Skeletal muscle satellite cell (primary cell): ENCODE data around the gene SULT1C2.

ENCODE experiments used
- H3K27me3 ChIP-seq: 2 replicates; pipeline ENCODE4 v1.7.0; 2013; ENCODE audit warnings: low read length; ENCODE audit not compliant: control insufficient read depth, insufficient read depth
- H3K36me3 ChIP-seq: 2 replicates; pipeline ENCODE4 v1.7.0; 2013; ENCODE audit warnings: mild to moderate bottlenecking, control low read depth, low read length; ENCODE audit not compliant: insufficient read depth
- H3K4me1 ChIP-seq: 2 replicates; pipeline ENCODE4 v1.7.0; 2013; ENCODE audit warnings: low read length; ENCODE audit not compliant: control insufficient read depth, insufficient read depth
- H3K4me2 ChIP-seq: 2 replicates; pipeline ENCODE4 v1.7.0; 2013; ENCODE audit warnings: mild to moderate bottlenecking, low read length
- H3K4me3 ChIP-seq: 2 replicates; pipeline ENCODE4 v1.7.0; 2013; ENCODE audit warnings: low read length
- H3K9ac ChIP-seq: 2 replicates; pipeline ENCODE4 v1.7.0; 2013; ENCODE audit warnings: mild to moderate bottlenecking, low read depth, low read length, moderate library complexity
- H3K9me3 ChIP-seq: replicated peaks from 2 replicates; pipeline ENCODE4 v1.7.0; 2013; ENCODE audit warnings: mild to moderate bottlenecking, control low read depth, low read length

SULT1C2 gene

DNA sequence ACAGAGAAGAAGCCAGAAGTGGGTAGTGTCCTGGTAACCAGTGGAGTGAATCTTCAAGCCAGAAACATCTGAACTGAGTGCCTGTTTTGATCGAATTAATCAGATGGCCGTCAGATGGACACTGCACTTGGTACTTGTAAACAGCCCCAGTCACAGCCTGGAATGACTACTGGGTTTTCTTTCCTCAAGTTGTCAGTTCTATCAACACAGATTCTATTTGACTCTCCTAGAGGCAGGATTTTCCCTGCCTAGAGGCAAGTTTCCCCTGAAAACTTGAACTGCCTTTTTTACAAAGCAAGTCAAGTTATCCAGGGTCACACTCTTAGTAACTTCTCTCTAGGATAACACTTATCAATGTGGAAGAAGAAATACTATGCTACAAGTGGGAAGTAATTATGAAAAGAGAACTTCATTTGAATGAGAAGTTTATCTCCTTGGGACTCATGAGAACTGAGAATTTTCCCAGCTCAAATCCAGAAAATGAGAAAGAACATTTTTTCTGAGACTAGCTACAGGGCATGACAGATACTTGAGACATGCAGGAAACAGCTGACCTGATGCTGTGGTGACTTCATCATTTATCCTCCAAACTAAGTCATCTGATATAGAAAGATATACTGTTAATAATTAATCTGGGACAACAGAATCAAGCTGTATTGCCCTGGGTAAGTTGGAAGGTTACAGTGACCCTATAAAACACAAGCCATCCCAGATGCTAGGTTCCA, 36.0 kb downstream of the SULT1C2 start:
- H3K4me3 ChIP-seq: no peak overlapping the region
- H3K27me3 ChIP-seq: no peaks in the 10 kb centered on the region
- no peaks in the 10 kb centered on the region for H3K9me3 ChIP-seq
- H3K4me1 ChIP-seq: peaks cover 23% of the 10 kb centered on the region
- peak overlapping the region; percentile 58 for H3K9ac ChIP-seq
- no peaks in the 10 kb centered on the region for H3K36me3 ChIP-seq
- peak overlapping the region; percentile 37 for H3K4me2 ChIP-seq

DNA sequence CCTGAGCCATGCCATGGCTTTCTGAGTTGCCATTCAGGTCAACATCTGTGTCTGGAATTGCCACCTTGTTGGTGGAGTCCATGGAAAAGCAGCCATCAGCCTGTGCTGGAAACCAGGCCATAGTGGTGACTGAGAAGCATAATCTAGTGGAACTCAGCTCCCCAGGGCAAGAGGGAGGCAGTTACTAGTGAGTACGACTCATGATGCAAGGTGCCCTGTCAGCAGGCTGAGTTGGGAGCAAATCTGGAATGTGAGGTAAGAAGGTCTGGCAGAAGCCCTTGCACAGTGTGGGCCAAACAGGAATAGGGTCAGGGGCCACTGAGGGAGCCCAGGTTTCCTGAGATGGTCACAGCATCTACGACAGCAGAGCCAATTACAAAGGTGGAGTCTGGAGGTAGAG, 37.1 kb downstream of the SULT1C2 start:
- Histone ChIP-seq H3K9me3 (no peaks in the 10 kb centered on the region), H3K4me2 (no peak overlapping the region), H3K4me3 (no peak overlapping the region), H3K4me1 (peaks cover 23% of the 10 kb centered on the region), H3K9ac (no peak overlapping the region), H3K36me3 (no peaks in the 10 kb centered on the region), H3K27me3 (no peaks in the 10 kb centered on the region)

- Histone ChIP-seq H3K4me3 (no peak overlapping the region), H3K4me2 (no peak overlapping the region), H3K4me1 (peaks cover 8% of the 10 kb centered on the region), H3K9me3 (no peaks in the 10 kb centered on the region), H3K27me3 (peaks cover 7% of the 10 kb centered on the region), H3K36me3 (no peaks in the 10 kb centered on the region), H3K9ac (no peak overlapping the region)
Measured at GRCh38 chr2:108329771-108330170, 41.1 kb downstream of the SULT1C2 start.

DNA sequence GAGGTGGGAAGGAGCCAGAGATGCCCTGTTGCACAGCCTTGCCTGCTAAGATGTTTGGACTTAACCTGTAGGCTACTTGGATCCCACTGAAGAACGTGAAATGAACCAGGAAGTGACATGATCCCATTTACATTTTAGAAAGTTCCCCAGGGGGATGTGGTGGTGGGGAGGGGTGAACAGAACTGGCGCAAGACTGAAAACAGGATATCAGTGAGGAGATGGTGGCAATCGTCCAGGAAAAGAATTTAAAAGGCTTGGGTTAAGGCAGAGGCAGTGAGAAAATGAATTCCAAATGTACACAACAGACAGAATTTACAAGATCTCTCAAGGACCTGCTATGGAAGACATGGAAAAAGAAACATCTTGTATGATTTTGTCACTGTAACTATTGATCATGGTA, 42.3 kb downstream of the SULT1C2 start:
- Histone ChIP-seq H3K9ac (no peak overlapping the region), H3K4me1 (no peaks in the 10 kb centered on the region), H3K4me2 (no peak overlapping the region), H3K4me3 (no peak overlapping the region), H3K9me3 (no peaks in the 10 kb centered on the region), H3K27me3 (peaks cover 14% of the 10 kb centered on the region), H3K36me3 (no peaks in the 10 kb centered on the region)

DNA sequence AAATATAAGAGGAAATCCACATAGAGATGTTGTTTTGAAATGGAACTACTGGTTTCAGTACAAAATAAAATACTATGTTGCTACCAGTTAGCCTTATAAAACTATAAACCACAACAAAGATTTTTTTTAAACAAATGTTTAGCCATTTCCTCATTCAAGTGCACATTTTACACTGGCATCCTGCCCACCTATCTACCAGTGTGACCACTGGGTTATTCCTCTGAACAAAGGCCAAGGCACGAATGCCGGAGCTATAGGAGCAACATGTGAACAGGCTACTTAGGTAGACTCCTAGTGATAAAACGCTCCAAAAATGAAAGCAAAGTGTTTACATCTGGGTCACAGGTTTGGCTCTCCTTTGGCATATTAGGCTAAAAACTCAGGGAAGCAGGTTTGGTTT, 57.3 kb downstream of the SULT1C2 start:
- Histone ChIP-seq H3K9ac (no peak overlapping the region), H3K27me3 (peaks cover 43% of the 10 kb centered on the region), H3K36me3 (no peaks in the 10 kb centered on the region), H3K9me3 (no peaks in the 10 kb centered on the region), H3K4me3 (no peak overlapping the region), H3K4me1 (no peaks in the 10 kb centered on the region), H3K4me2 (no peak overlapping the region)

GRCh38 chr2:108346827-108347226, 58.1 kb downstream of the SULT1C2 start:
- Histone ChIP-seq H3K4me1 (no peaks in the 10 kb centered on the region), H3K4me3 (no peak overlapping the region), H3K27me3 (peaks cover 43% of the 10 kb centered on the region), H3K9me3 (no peaks in the 10 kb centered on the region), H3K9ac (no peak overlapping the region), H3K4me2 (no peak overlapping the region), H3K36me3 (no peaks in the 10 kb centered on the region)

GRCh38 chr2:108347786-108348185, 59.1 kb downstream of the SULT1C2 start:
- Histone ChIP-seq H3K36me3 (no peaks in the 10 kb centered on the region), H3K27me3 (peaks cover 43% of the 10 kb centered on the region), H3K4me1 (no peaks in the 10 kb centered on the region), H3K4me2 (no peak overlapping the region), H3K9ac (no peak overlapping the region), H3K9me3 (no peaks in the 10 kb centered on the region), H3K4me3 (no peak overlapping the region)

DNA sequence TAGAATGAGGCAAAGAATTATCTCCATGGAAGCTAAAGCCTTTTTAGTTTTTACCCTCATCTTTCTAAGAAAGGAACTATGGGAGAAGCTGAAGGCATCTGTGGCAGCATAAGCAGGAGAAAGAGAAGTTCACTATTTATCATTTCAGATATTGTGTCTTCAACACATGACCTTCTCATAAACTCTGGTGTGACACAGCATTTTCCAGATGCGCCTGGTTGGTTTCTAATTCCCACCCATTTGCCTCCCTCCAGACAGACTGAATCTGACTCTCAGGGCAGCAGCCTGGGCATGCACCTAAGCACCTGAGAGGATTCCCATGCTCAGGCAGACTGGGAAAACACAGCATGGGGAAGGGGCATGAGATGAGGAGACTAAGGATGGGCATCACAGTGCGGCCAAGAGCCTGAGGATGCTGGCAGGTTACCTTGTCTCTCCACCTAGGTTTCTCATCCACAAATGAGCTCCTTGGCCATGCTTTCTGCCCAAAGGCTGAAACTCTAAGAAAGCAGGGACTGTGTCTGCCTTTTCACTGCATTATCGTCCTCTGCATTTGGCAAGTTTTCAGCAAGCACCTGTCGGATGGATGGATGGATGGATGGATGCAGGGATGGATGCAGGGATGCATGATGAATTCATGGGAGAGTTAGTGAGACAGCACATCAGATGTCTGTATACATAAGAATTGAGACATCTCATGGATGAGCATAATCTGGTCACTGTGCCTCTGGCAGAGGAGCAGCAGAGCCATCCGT, 60.3 kb downstream of the SULT1C2 start:
- Histone ChIP-seq H3K27me3 (peaks cover 40% of the 10 kb centered on the region), H3K9ac (no peak overlapping the region), H3K4me1 (no peaks in the 10 kb centered on the region), H3K4me3 (no peak overlapping the region), H3K9me3 (no peaks in the 10 kb centered on the region), H3K4me2 (no peak overlapping the region), H3K36me3 (no peaks in the 10 kb centered on the region)

- no peak overlapping the region for H3K4me2 ChIP-seq
Measured at GRCh38 chr2:108349571-108349928, 60.9 kb downstream of the SULT1C2 start.

GRCh38 chr2:108351889-108352288, 63.2 kb downstream of the SULT1C2 start:
- Histone ChIP-seq H3K4me1 (no peaks in the 10 kb centered on the region), H3K27me3 (peaks cover 30% of the 10 kb centered on the region), H3K4me2 (no peak overlapping the region), H3K9ac (no peak overlapping the region), H3K9me3 (no peaks in the 10 kb centered on the region), H3K4me3 (no peak overlapping the region), H3K36me3 (no peaks in the 10 kb centered on the region)

More at GRCh38 chr2:108349571-108349928, 60.9 kb downstream of the SULT1C2 start:
- H3K4me3 ChIP-seq: no peak overlapping the region
- H3K9ac ChIP-seq: no peak overlapping the region
- H3K4me1 ChIP-seq: no peaks in the 10 kb centered on the region
- no peaks in the 10 kb centered on the region for H3K9me3 ChIP-seq
- H3K27me3 ChIP-seq: peaks cover 40% of the 10 kb centered on the region
- H3K36me3 ChIP-seq: no peaks in the 10 kb centered on the region

- peaks cover 8% of the 10 kb centered on the region for H3K27me3 ChIP-seq
- no peak overlapping the region for H3K4me2 ChIP-seq
- no peaks in the 10 kb centered on the region for H3K9me3 ChIP-seq
- H3K4me3 ChIP-seq: no peak overlapping the region
- no peaks in the 10 kb centered on the region for H3K4me1 ChIP-seq
- no peak overlapping the region for H3K9ac ChIP-seq
- no peaks in the 10 kb centered on the region for H3K36me3 ChIP-seq
Measured at GRCh38 chr2:108354136-108354535, 65.4 kb downstream of the SULT1C2 start.
